HepG2 (cell line): ENCODE measurements around the gene TNFAIP8L1. TPM values are rescaled to one million over a fixed set of nuclear protein-coding genes. Genes with fewer than 3 reads are reported as not detected.

Experiments used
- FLYWCH1 ChIP-seq: sonication (generic); formaldehyde crosslinking; IDR thresholded peaks from 2 replicates; pipeline ENCODE4 v1.8.1; 2023; ENCODE audit warnings: mild to moderate bottlenecking, missing genetic modification reagents
- FOXA1 ChIP-seq, 2 experiments: fragments of 450-650 bp in 1 of 2; sonication (generic) in 1 of 2; formaldehyde crosslinking in 1 of 2; IDR thresholded peaks; 2 replicates each; pipeline versions ENCODE4 v1.4.0 to v1.6.1; 2016 to 2020; ENCODE audit warnings: missing genetic modification reagents in 1 of 2
- KAT7 ChIP-seq: IDR thresholded peaks from 2 replicates; pipeline ENCODE4 v1.6.1; 2018; ENCODE audit warnings: borderline replicate concordance, missing compliant biosample characterization
- KMT2B ChIP-seq: IDR thresholded peaks from 2 replicates; pipeline ENCODE4 v1.6.1; 2016; ENCODE audit warnings: missing genetic modification reagents, missing compliant biosample characterization
- MNT ChIP-seq: fragments of 450-650 bp; IDR thresholded peaks from 2 replicates; pipeline ENCODE4 v1.6.1; 2016
- SIN3A ChIP-seq: IDR thresholded peaks from 2 replicates; pipeline ENCODE4 v1.6.1; 2011; ENCODE audit warnings: low read depth, mild to moderate bottlenecking, control low read depth, low read length, borderline replicate concordance
- SOX13 ChIP-seq, 3 experiments: fragments of 450-650 bp in 1 of 3; sonication (generic) in 1 of 3; formaldehyde crosslinking in 1 of 3; IDR thresholded peaks in 2 of 3; conservative IDR thresholded peaks in 1 of 3; 2 replicates each; pipeline versions ENCODE4 v1.5.0 to v1.6.1; 2016 to 2020; ENCODE audit warnings: antibody characterized with exemption in 1 of 3, mild to moderate bottlenecking in 1 of 3, missing compliant biosample characterization in 1 of 3, missing genetic modification reagents in 1 of 3, moderate library complexity in 1 of 3
- THAP11 ChIP-seq: IDR thresholded peaks from 2 replicates; pipeline ENCODE4 v1.6.1; 2016; ENCODE audit warnings: missing biosample characterization, missing genetic modification reagents
- U2AF1 ChIP-seq: fragments of 200-400 bp; formaldehyde crosslinking; optimal IDR thresholded peaks from 2 replicates; pipeline ENCODE3; 2017; ENCODE audit warnings: mild to moderate bottlenecking, low read depth, low read length
- ZBTB21 ChIP-seq: sonication (generic); formaldehyde crosslinking; IDR thresholded peaks from 2 replicates; pipeline ENCODE4 v1.4.0; 2020; ENCODE audit warnings: missing genetic modification reagents
- ZBTB33 ChIP-seq: sonication (generic); formaldehyde crosslinking; IDR thresholded peaks from 2 replicates; pipeline ENCODE4 v1.4.0; 2020; ENCODE audit warnings: missing genetic modification reagents
- ZFP36 ChIP-seq: fragments of 150-350 bp; IDR thresholded peaks from 2 replicates; pipeline ENCODE4 v1.6.1; 2018; ENCODE audit warnings: borderline replicate concordance, low read length, low read depth; ENCODE audit not compliant: partially characterized antibody
- ZNF225 ChIP-seq: sonication (generic); formaldehyde crosslinking; IDR thresholded peaks from 2 replicates; pipeline ENCODE4 v1.4.0; 2020; ENCODE audit warnings: mild to moderate bottlenecking, missing genetic modification reagents
- ZNF264 ChIP-seq: sonication (generic); formaldehyde crosslinking; IDR thresholded peaks from 2 replicates; pipeline ENCODE4 v1.4.0; 2020; ENCODE audit warnings: missing genetic modification reagents
- ZNF790 ChIP-seq: sonication (generic); formaldehyde crosslinking; IDR thresholded peaks from 2 replicates; pipeline ENCODE4 v1.8.0; 2022; ENCODE audit warnings: missing genetic modification reagents, mild to moderate bottlenecking, borderline replicate concordance
- polyA plus RNA-seq, 8 experiments: library from polyadenylated mRNA; depleted of rRNA in 3 of 8; stranded (reverse) in 7 of 8; unstranded in 1 of 8; fragments of >200 nt; fragmentation: Illumina TruSeq in 4 of 8; extraction: Trizol in 4 of 8; gene quantifications; 2 replicates each; pipeline versions ENCODE4 v1.2.1 to v1.2.3, GENCODE V29; 2011 to 2016; ENCODE audit warnings: low read depth in 4 of 8, missing spikeins in 1 of 8, mixed read lengths in 1 of 8; ENCODE audit not compliant: insufficient read depth in 1 of 8
- total RNA-seq, 5 experiments: library from RNA; depleted of rRNA; stranded (reverse); fragments of >200 nt; fragmentation: Illumina TruSeq; extraction: Trizol; gene quantifications; 2 replicates each; pipeline ENCODE4 v1.2.3, GENCODE V29; 2016; ENCODE audit warnings: low read depth in 1 of 5
- TF ChIP-seq, protein P1 (sequence below): sonication (generic); formaldehyde crosslinking; IDR thresholded peaks from 2 replicates; pipeline ENCODE4 v1.5.0; 2020; ENCODE audit warnings: mild to moderate bottlenecking, missing genetic modification reagents
- TF ChIP-seq, protein P2 (sequence below): sonication (generic); formaldehyde crosslinking; IDR thresholded peaks from 2 replicates; pipeline ENCODE4 v1.5.0; 2020; ENCODE audit warnings: mild to moderate bottlenecking, missing genetic modification reagents, borderline replicate concordance

Gene TNFAIP8L1
- total and polyA plus RNA-seq, 2 of the 13 experiments (the other 11 are each of a cell fraction or from before 2014, with no cell fraction given), result 13.4 to 21.4 TPM

- TF ChIP-seq THAP11 (CRISPR knock-in tag) (no peak), ZNF225 (CRISPR knock-in tag) (no peak), ZNF264 (no peak), SOX13 (IDR thresholded peaks at IDR 0.05) (no peak), SOX13 (CRISPR knock-in tag; conservative IDR thresholded peaks at IDR 0.05 in 1 of 2, IDR thresholded peaks at IDR 0.05 in 1 of 2) (peak in 1 of 2 experiments; percentile 19; a peak in 1 of 4 replicates), MNT (no peak), ZFP36 (no peak), ZBTB33 (0 out of 2 replicates have a peak, but pooled peaks have one; percentile 15), ZNF790 (no peak), KAT7 (CRISPR knock-in tag) (no peak), ZBTB21 (CRISPR knock-in tag) (no peak), KMT2B (CRISPR knock-in tag) (no peak; the same call in 1 of the 2 replicates), U2AF1 (no peak), SIN3A (peak; percentile 85; the same call in 1 of the 2 replicates), FOXA1 (IDR thresholded peaks at IDR 0.05) (no peak), FOXA1 (CRISPR knock-in tag; IDR thresholded peaks at IDR 0.05) (no peak), FLYWCH1 (no peak)
- TF ChIP-seq, protein P1, sequence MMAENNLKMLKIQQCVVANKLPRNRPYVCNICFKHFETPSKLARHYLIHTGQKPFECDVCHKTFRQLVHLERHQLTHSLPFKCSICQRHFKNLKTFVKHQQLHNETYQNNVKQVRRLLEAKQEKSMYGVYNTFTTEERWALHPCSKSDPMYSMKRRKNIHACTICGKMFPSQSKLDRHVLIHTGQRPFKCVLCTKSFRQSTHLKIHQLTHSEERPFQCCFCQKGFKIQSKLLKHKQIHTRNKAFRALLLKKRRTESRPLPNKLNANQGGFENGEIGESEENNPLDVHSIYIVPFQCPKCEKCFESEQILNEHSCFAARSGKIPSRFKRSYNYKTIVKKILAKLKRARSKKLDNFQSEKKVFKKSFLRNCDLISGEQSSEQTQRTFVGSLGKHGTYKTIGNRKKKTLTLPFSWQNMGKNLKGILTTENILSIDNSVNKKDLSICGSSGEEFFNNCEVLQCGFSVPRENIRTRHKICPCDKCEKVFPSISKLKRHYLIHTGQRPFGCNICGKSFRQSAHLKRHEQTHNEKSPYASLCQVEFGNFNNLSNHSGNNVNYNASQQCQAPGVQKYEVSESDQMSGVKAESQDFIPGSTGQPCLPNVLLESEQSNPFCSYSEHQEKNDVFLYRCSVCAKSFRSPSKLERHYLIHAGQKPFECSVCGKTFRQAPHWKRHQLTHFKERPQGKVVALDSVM, result no peak
- TF ChIP-seq, protein P2, sequence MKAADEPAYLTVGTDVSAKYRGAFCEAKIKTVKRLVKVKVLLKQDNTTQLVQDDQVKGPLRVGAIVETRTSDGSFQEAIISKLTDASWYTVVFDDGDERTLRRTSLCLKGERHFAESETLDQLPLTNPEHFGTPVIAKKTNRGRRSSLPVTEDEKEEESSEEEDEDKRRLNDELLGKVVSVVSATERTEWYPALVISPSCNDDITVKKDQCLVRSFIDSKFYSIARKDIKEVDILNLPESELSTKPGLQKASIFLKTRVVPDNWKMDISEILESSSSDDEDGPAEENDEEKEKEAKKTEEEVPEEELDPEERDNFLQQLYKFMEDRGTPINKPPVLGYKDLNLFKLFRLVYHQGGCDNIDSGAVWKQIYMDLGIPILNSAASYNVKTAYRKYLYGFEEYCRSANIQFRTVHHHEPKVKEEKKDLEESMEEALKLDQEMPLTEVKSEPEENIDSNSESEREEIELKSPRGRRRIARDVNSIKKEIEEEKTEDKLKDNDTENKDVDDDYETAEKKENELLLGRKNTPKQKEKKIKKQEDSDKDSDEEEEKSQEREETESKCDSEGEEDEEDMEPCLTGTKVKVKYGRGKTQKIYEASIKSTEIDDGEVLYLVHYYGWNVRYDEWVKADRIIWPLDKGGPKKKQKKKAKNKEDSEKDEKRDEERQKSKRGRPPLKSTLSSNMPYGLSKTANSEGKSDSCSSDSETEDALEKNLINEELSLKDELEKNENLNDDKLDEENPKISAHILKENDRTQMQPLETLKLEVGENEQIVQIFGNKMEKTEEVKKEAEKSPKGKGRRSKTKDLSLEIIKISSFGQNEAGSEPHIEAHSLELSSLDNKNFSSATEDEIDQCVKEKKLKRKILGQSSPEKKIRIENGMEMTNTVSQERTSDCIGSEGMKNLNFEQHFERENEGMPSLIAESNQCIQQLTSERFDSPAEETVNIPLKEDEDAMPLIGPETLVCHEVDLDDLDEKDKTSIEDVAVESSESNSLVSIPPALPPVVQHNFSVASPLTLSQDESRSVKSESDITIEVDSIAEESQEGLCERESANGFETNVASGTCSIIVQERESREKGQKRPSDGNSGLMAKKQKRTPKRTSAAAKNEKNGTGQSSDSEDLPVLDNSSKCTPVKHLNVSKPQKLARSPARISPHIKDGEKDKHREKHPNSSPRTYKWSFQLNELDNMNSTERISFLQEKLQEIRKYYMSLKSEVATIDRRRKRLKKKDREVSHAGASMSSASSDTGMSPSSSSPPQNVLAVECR (CRISPR knock-in tag), result peak; percentile 76
Observed at GRCh38 chr19:4640247-4641000, 1.1 kb downstream of the TNFAIP8L1 start (continued).
